Suprapubic skin (tissue), 4 donors: ENCODE results near the gene IKZF1. TPM values are rescaled to one million over a fixed set of nuclear protein-coding genes. Genes with fewer than 3 reads are reported as not detected.

Source experiments
- DNase-seq, 2 donors: peaks; one replicate each; pipeline ENCODE4 v3.0.0-alpha.2; 2019; ENCODE audit warnings: low spot score in 2 of 2
- H3K27ac ChIP-seq: fragments of 200-600 bp; sonication (generic); one replicate; pipeline ENCODE4 v1.5.1; 2019
- H3K27me3 ChIP-seq: fragments of 200-600 bp; sonication (generic); one replicate; pipeline ENCODE4 v1.5.1; 2019
- H3K36me3 ChIP-seq: fragments of 200-600 bp; sonication (generic); one replicate; pipeline ENCODE4 v1.5.1; 2019
- H3K4me1 ChIP-seq: fragments of 200-600 bp; sonication (generic); one replicate; pipeline ENCODE4 v1.5.1; 2019
- H3K4me3 ChIP-seq: fragments of 200-600 bp; sonication (generic); one replicate; pipeline ENCODE4 v1.5.1; 2019; ENCODE audit warnings: mild to moderate bottlenecking
- H3K9me3 ChIP-seq: fragments of 200-600 bp; sonication (generic); one replicate; pipeline ENCODE4 v1.5.1; 2019
- CTCF ChIP-seq, 2 donors: fragments of 200-600 bp in 1 of 2; fragments of 450-650 bp in 1 of 2; sonication (generic) in 1 of 2; IDR thresholded peaks; one replicate each; pipeline ENCODE4 v1.5.1; 2016 to 2019; ENCODE audit warnings: antibody characterized with exemption in 2 of 2, mild to moderate bottlenecking in 1 of 2, moderate library complexity in 1 of 2
- EP300 ChIP-seq: sonication (generic); formaldehyde crosslinking; IDR thresholded peaks from one replicate; pipeline ENCODE4 v1.6.1; 2017; ENCODE audit warnings: antibody characterized with exemption
- POLR2A ChIP-seq, 2 donors: fragments of 450-650 bp; IDR thresholded peaks; one replicate each; pipeline ENCODE4 v1.6.1; 2017; ENCODE audit warnings: antibody characterized with exemption in 2 of 2, mild to moderate bottlenecking in 2 of 2, moderate library complexity in 2 of 2
- POLR2AphosphoS5 ChIP-seq, 3 donors: sonication (generic); formaldehyde crosslinking; IDR thresholded peaks; one replicate each; pipeline ENCODE4 v1.6.1; 2017; ENCODE audit warnings: antibody characterized with exemption in 3 of 3
- WGBS: methylation state at CpG from one replicate; pipeline ENCODE4 v1.1.5; 2018; 5-methylcytosine and 5-hydroxymethylcytosine counted together
- total RNA-seq, 4 donors: library from RNA; depleted of rRNA; stranded (reverse); fragments of >200 nt; gene quantifications; one replicate each; pipeline ENCODE4 v1.1.0, GENCODE V29; 2016

Gene IKZF1
- total RNA-seq, 4 donors from 2014 or later = 3.2 to 17.5 (median 6.2) TPM

GRCh38 chr7:50283731-50284130 lies 20.8 kb upstream of the IKZF1 start:
- TF ChIP-seq POLR2A (IDR thresholded peaks at IDR 0.05) = no peak
- no peak for TF ChIP-seq EP300
- no peak for TF ChIP-seq POLR2AphosphoS5 (IDR thresholded peaks at IDR 0.05)
- no peak for TF ChIP-seq CTCF (IDR thresholded peaks at IDR 0.05)
- no peaks in the 10 kb centered on the region for H3K27me3 ChIP-seq
- no peaks in the 10 kb centered on the region for H3K9me3 ChIP-seq
- no peak for DNase-seq
- H3K4me3 ChIP-seq = no peak overlapping the region
- WGBS = 76% methylated on average over 4 of the region's 4 CpGs
- no peaks in the 10 kb centered on the region for H3K36me3 ChIP-seq
- H3K4me1 ChIP-seq = no peaks in the 10 kb centered on the region
- no peak overlapping the region for H3K27ac ChIP-seq

- DNase-seq = no peak
- Histone ChIP-seq H3K36me3 (no peaks in the 10 kb centered on the region), H3K27ac (no peak overlapping the region), H3K27me3 (no peaks in the 10 kb centered on the region), H3K9me3 (no peaks in the 10 kb centered on the region), H3K4me1 (no peaks in the 10 kb centered on the region), H3K4me3 (no peak overlapping the region)
- 86% methylated on average over 3 of the region's 3 CpGs for WGBS
- no peak for TF ChIP-seq POLR2AphosphoS5 (IDR thresholded peaks at IDR 0.05)
- no peak for TF ChIP-seq POLR2A (IDR thresholded peaks at IDR 0.05)
- no peak for TF ChIP-seq CTCF (IDR thresholded peaks at IDR 0.05)
- TF ChIP-seq EP300 = no peak
Measured at GRCh38 chr7:50284296-50284695, 20.2 kb upstream of the IKZF1 start.

- Histone ChIP-seq H3K36me3 (no peaks in the 10 kb centered on the region), H3K4me3 (no peak overlapping the region), H3K27ac (no peak overlapping the region), H3K4me1 (no peaks in the 10 kb centered on the region), H3K9me3 (no peaks in the 10 kb centered on the region), H3K27me3 (no peaks in the 10 kb centered on the region)
- 53% methylated on average over 4 of the region's 4 CpGs for WGBS
- TF ChIP-seq POLR2AphosphoS5 (IDR thresholded peaks at IDR 0.05) (no peak), POLR2A (IDR thresholded peaks at IDR 0.05) (no peak), CTCF (IDR thresholded peaks at IDR 0.05) (no peak), EP300 (no peak)
- no peak for DNase-seq
Measured at GRCh38 chr7:50285269-50285668, 19.2 kb upstream of the IKZF1 start.

- WGBS = 68% methylated on average over 1 of the region's 1 CpG
Measured at GRCh38 chr7:50287129-50287528, 17.4 kb upstream of the IKZF1 start.

GRCh38 chr7:50292165-50292757 lies 12.3 kb upstream of the IKZF1 start:
- TF ChIP-seq POLR2AphosphoS5 (IDR thresholded peaks at IDR 0.05) = no peak
- Histone ChIP-seq H3K4me3 (no peak overlapping the region), H3K4me1 (no peaks in the 10 kb centered on the region), H3K36me3 (no peaks in the 10 kb centered on the region), H3K9me3 (no peaks in the 10 kb centered on the region), H3K27ac (no peak overlapping the region), H3K27me3 (peaks cover 5% of the 10 kb centered on the region)
- DNase-seq = no peak

More at GRCh38 chr7:50287129-50287528, 17.4 kb upstream of the IKZF1 start:
- Histone ChIP-seq H3K36me3 (no peaks in the 10 kb centered on the region), H3K27ac (no peak overlapping the region), H3K4me1 (no peaks in the 10 kb centered on the region), H3K9me3 (no peaks in the 10 kb centered on the region), H3K27me3 (no peaks in the 10 kb centered on the region), H3K4me3 (no peak overlapping the region)
- no peak for DNase-seq
- no peak for TF ChIP-seq EP300
- no peak for TF ChIP-seq CTCF (IDR thresholded peaks at IDR 0.05)
- no peak for TF ChIP-seq POLR2AphosphoS5 (IDR thresholded peaks at IDR 0.05)

GRCh38 chr7:50292763-50293162 lies 11.8 kb upstream of the IKZF1 start:
- no peak overlapping the region for H3K27ac ChIP-seq
- TF ChIP-seq EP300 (no peak), POLR2AphosphoS5 (IDR thresholded peaks at IDR 0.05) (no peak), CTCF (IDR thresholded peaks at IDR 0.05) (no peak), POLR2A (IDR thresholded peaks at IDR 0.05) (no peak)
- no peaks in the 10 kb centered on the region for H3K9me3 ChIP-seq
- peaks cover 5% of the 10 kb centered on the region for H3K27me3 ChIP-seq
- no peak overlapping the region for H3K4me3 ChIP-seq
- no peak for DNase-seq
- H3K36me3 ChIP-seq = no peaks in the 10 kb centered on the region
- H3K4me1 ChIP-seq = no peaks in the 10 kb centered on the region
